HEK293 (cell line): ENCODE results near the gene CDC42EP5.

Experiments used
- CTCF ChIA-PET: fragments of 350-600 bp; formaldehyde crosslinking; extraction: SDS; loops from one replicate; lab custom pipeline; 2021; ENCODE audit warnings: antibody characterized with exemption; lab: Yijun Ruan, JAX
- POLR2A ChIA-PET: fragments of 300-600 bp; formaldehyde crosslinking; extraction: SDS; loops from one replicate; lab custom pipeline; 2020; ENCODE audit warnings: antibody characterized with exemption, inconsistent platforms; lab: Yijun Ruan, JAX
- H3K27ac ChIP-seq: fragments of 200-500 bp; sonication (Bioruptor generic); 2 replicates; pipeline ENCODE4 v1.5.1; 2014; ENCODE audit warnings: low read depth, low read length, control low read depth, inconsistent platforms; ENCODE audit errors: extremely low read depth
- H3K36me3 ChIP-seq, 2 experiments: fragments of 200-500 bp in 1 of 2; sonication (Bioruptor generic) in 1 of 2; 1 replicate in 1 of 2; 2 replicates in 1 of 2; pipeline ENCODE4 v1.5.1; 2014 to 2017; ENCODE audit warnings: inconsistent platforms in 2 of 2, low read length in 2 of 2; ENCODE audit not compliant: control insufficient read depth in 2 of 2, insufficient read depth in 1 of 2
- H3K4me1 ChIP-seq: fragments of 200-500 bp; sonication (Bioruptor generic); 2 replicates; pipeline ENCODE4 v1.5.1; 2014; ENCODE audit warnings: mild to moderate bottlenecking, low read length, inconsistent platforms; ENCODE audit not compliant: control insufficient read depth, insufficient read depth
- H3K4me3 ChIP-seq: 2 replicates; pipeline ENCODE4 v1.5.1; 2011; ENCODE audit warnings: low read depth, mild to moderate bottlenecking, control low read depth, low read length, moderate library complexity
- H3K9me3 ChIP-seq: fragments of 200-500 bp; sonication (Bioruptor generic); 2 replicates; pipeline ENCODE4 v1.5.1; 2014; ENCODE audit warnings: low read depth, low read length, inconsistent platforms; ENCODE audit not compliant: control insufficient read depth, insufficient read depth
- BCL11B ChIP-seq: fragments of 450-650 bp; formaldehyde crosslinking; IDR thresholded peaks from 2 replicates; pipeline ENCODE4 v1.5.1; 2016; ENCODE audit warnings: low read depth, missing biosample characterization, missing genetic modification characterization
- CTCF ChIP-seq: fragments of 450-650 bp; formaldehyde crosslinking; IDR thresholded peaks from 2 replicates; pipeline ENCODE4 v1.5.1; 2016; ENCODE audit warnings: missing biosample characterization, missing genetic modification characterization
- FEZF1 ChIP-seq: fragments of 450-650 bp; formaldehyde crosslinking; IDR thresholded peaks from 2 replicates; pipeline ENCODE4 v1.5.1; 2016; ENCODE audit warnings: missing biosample characterization, missing genetic modification characterization
- GFI1B ChIP-seq: fragments of 450-650 bp; formaldehyde crosslinking; IDR thresholded peaks from 2 replicates; pipeline ENCODE4 v1.5.1; 2016; ENCODE audit warnings: missing biosample characterization, missing genetic modification characterization
- GLI2 ChIP-seq: fragments of 450-650 bp; formaldehyde crosslinking; IDR thresholded peaks from 2 replicates; pipeline ENCODE4; 2017; ENCODE audit warnings: missing biosample characterization, missing genetic modification characterization, low read depth, borderline replicate concordance
- INSM2 ChIP-seq: fragments of 450-650 bp; formaldehyde crosslinking; IDR thresholded peaks from 2 replicates; pipeline ENCODE4 v1.5.1; 2016; ENCODE audit warnings: missing biosample characterization, missing genetic modification characterization
- KLF16 ChIP-seq: fragments of 450-650 bp; formaldehyde crosslinking; IDR thresholded peaks from 2 replicates; pipeline ENCODE4 v1.5.1; 2017; ENCODE audit warnings: missing biosample characterization, missing genetic modification characterization
- SP2 ChIP-seq: fragments of 450-650 bp; formaldehyde crosslinking; IDR thresholded peaks from 2 replicates; pipeline ENCODE4 v1.5.1; 2016; ENCODE audit warnings: missing biosample characterization, missing genetic modification characterization
- YY2 ChIP-seq: fragments of 450-650 bp; formaldehyde crosslinking; IDR thresholded peaks from 2 replicates; pipeline ENCODE4 v1.5.1; 2016; ENCODE audit warnings: missing biosample characterization, missing genetic modification characterization
- ZEB2 ChIP-seq: fragments of 450-650 bp; formaldehyde crosslinking; IDR thresholded peaks from 2 replicates; pipeline ENCODE4 v1.5.1; 2016; ENCODE audit warnings: missing biosample characterization, missing genetic modification characterization
- ZNF148 ChIP-seq: fragments of 450-650 bp; formaldehyde crosslinking; IDR thresholded peaks from 2 replicates; pipeline ENCODE4 v1.5.0; 2017; ENCODE audit warnings: missing biosample characterization, missing genetic modification characterization, borderline replicate concordance
- ZNF155 ChIP-seq: fragments of 450-650 bp; formaldehyde crosslinking; IDR thresholded peaks from 2 replicates; pipeline ENCODE4 v1.5.1; 2016; ENCODE audit warnings: missing biosample characterization, missing genetic modification characterization
- ZNF174 ChIP-seq: fragments of 450-650 bp; formaldehyde crosslinking; IDR thresholded peaks from 2 replicates; pipeline ENCODE4 v1.5.0; 2017; ENCODE audit warnings: missing biosample characterization, mild to moderate bottlenecking, missing genetic modification characterization
- ZNF175 ChIP-seq: fragments of 450-650 bp; formaldehyde crosslinking; IDR thresholded peaks from 2 replicates; pipeline ENCODE4 v1.5.1; 2016; ENCODE audit warnings: missing biosample characterization, missing genetic modification characterization
- ZNF211 ChIP-seq: fragments of 450-650 bp; formaldehyde crosslinking; IDR thresholded peaks from 2 replicates; pipeline ENCODE4 v1.5.1; 2016; ENCODE audit warnings: low read depth, missing biosample characterization, missing genetic modification characterization
- ZNF280C ChIP-seq: fragments of 450-650 bp; formaldehyde crosslinking; IDR thresholded peaks from 2 replicates; pipeline ENCODE4 v1.5.1; 2016; ENCODE audit warnings: missing biosample characterization, missing genetic modification characterization
- ZNF324 ChIP-seq: fragments of 450-650 bp; formaldehyde crosslinking; IDR thresholded peaks from 2 replicates; pipeline ENCODE4 v1.5.1; 2016; ENCODE audit warnings: missing biosample characterization, missing genetic modification characterization
- ZNF514 ChIP-seq: fragments of 450-650 bp; formaldehyde crosslinking; IDR thresholded peaks from 2 replicates; pipeline ENCODE4 v1.5.1; 2016; ENCODE audit warnings: missing biosample characterization, missing genetic modification characterization
- ZNF561 ChIP-seq: fragments of 450-650 bp; IDR thresholded peaks from 2 replicates; pipeline ENCODE4 v1.5.1; 2018; ENCODE audit warnings: missing biosample characterization, missing genetic modification characterization, borderline replicate concordance
- ZNF792 ChIP-seq: fragments of 450-650 bp; formaldehyde crosslinking; IDR thresholded peaks from 2 replicates; pipeline ENCODE4 v1.5.1; 2016; ENCODE audit warnings: missing biosample characterization, missing genetic modification characterization
- ZXDB ChIP-seq: fragments of 450-650 bp; formaldehyde crosslinking; IDR thresholded peaks from 2 replicates; pipeline ENCODE4 v1.5.1; 2016; ENCODE audit warnings: missing biosample characterization, missing genetic modification characterization

CDC42EP5 gene

GRCh38 chr19:54485851-54486250, 12.8 kb upstream of the CDC42EP5 start:
- no peak overlapping the region for H3K4me3 ChIP-seq
- ChIA-PET CTCF (interaction anchor here (1.2 kb wide), 1 partner anchor 168 kb away, joined by 3 read pairs; no protein-coding TSS in a partner anchor), POLR2A (interaction anchor here (1.2 kb wide), 1 partner anchor 12 kb away, joined by 3 read pairs; no protein-coding TSS in a partner anchor)
- no peaks in the 10 kb centered on the region for H3K9me3 ChIP-seq
- H3K36me3 ChIP-seq, result no peaks in the 10 kb centered on the region
- TF ChIP-seq ZNF175 (tag by site-specific recombination), result no peak
- TF ChIP-seq ZNF155 (tag by site-specific recombination), result no peak
- no peak for TF ChIP-seq ZNF211
- no peak for TF ChIP-seq KLF16
- no peak for TF ChIP-seq INSM2 (tag by site-specific recombination)
- TF ChIP-seq ZNF792 (tag by site-specific recombination), result no peak
- TF ChIP-seq ZNF324 (tag by site-specific recombination), result no peak
- TF ChIP-seq ZXDB, result no peak
- TF ChIP-seq ZNF514 (tag by site-specific recombination), result no peak
- TF ChIP-seq SP2 (tag by site-specific recombination), result no peak
- no peak for TF ChIP-seq FEZF1
- no peak for TF ChIP-seq GFI1B (tag by site-specific recombination)
- TF ChIP-seq GLI2 (tag by site-specific recombination), result no peak
- TF ChIP-seq ZEB2 (tag by site-specific recombination), result no peak
- no peak for TF ChIP-seq CTCF (tag by site-specific recombination)
- no peak overlapping the region for H3K27ac ChIP-seq
- H3K4me1 ChIP-seq, result no peaks in the 10 kb centered on the region

- POLR2A ChIA-PET, result no interaction called here
- CTCF ChIA-PET, result no interaction called here
- Histone ChIP-seq H3K4me3 (no peak overlapping the region), H3K27ac (no peak overlapping the region), H3K9me3 (no peaks in the 10 kb centered on the region), H3K36me3 (no peaks in the 10 kb centered on the region), H3K4me1 (no peaks in the 10 kb centered on the region)
- TF ChIP-seq BCL11B (tag by site-specific recombination) (no peak), YY2 (tag by site-specific recombination) (no peak), ZNF561 (tag by site-specific recombination) (no peak), ZNF148 (tag by site-specific recombination) (no peak), FEZF1 (no peak), ZNF280C (no peak), ZNF174 (tag by site-specific recombination) (no peak)
Measured at GRCh38 chr19:54484451-54484850, 11.4 kb upstream of the CDC42EP5 start.
